ENCODE data around the gene GPR27.

- TF ChIP-seq CTCF (conservative IDR thresholded peaks at IDR 0.05; ENCODE audit: low read depth, low read length) (no peak), EZH2 (IDR thresholded peaks at IDR 0.05; ENCODE audit: low read length, unreplicated experiment) (no peak)
These were observed 45.1 kb upstream of the GPR27 start for GRCh38 chr3:71708476-71709105.

Data from PC-3 (cell line).